SK-N-MC (cell line): ENCODE results near the gene PARM1.

Source experiments
- EZH2 ChIP-seq: fragments of 200-600 bp; sonication (generic); IDR thresholded peaks from one replicate; pipeline ENCODE4 v1.6.1; 2017; ENCODE audit warnings: antibody characterized with exemption
- POLR2AphosphoS5 ChIP-seq: IDR thresholded peaks from 2 replicates; pipeline ENCODE4 v1.6.1; 2012; ENCODE audit warnings: mild to moderate bottlenecking, low read depth, low read length, borderline replicate concordance

- TF ChIP-seq EZH2 (no peak), POLR2AphosphoS5 (no peak)
These were observed at the start of gene PARM1 for GRCh38 chr4:74932832-74933561.
